ENCODE results near the gene ASF1B. TPM values are rescaled to one million over a fixed set of nuclear protein-coding genes. Genes with fewer than 3 reads are reported as not detected.
"Not testable (repeated sequence)": the region's sequence is repeated elsewhere in the genome, so short reads cannot be mapped to it uniquely, and the experiment has no call there.

ASF1B gene
- 1 to 10 TPM; 1.2 to 4.9 (median 3.0) TPM for total RNA-seq

GRCh38 chr19:14136509-14137281, at the start of gene ASF1B:
Gene ASF1B (minus strand): TSS chr19:14136589. CDS start chr19:14136456, 133 bp downstream.
- H3K36me3 ChIP-seq = no peaks in the 10 kb centered on the region
- peak within 1 kb of the TSS; percentile 91 to 99 (median 95) for H3K27ac ChIP-seq
- peak; percentile 97 to 98 for ATAC-seq (ENCODE audit: low FRiP score in 2 of 2)
- H3K4me1 ChIP-seq = peaks cover 39 to 47% (median 42%) of the 10 kb centered on the region in 4 donors
- H3K27me3 ChIP-seq = no peaks in the 10 kb centered on the region
- TF ChIP-seq POLR2A (IDR thresholded peaks at IDR 0.05) (peak in 2 of 4 donors; percentile 83 to 88), EP300 (IDR thresholded peaks at IDR 0.05) (peak in 1 of 4 donors; percentile 16), CTCF (IDR thresholded peaks at IDR 0.05) (peak; percentile 74 to 99 (median 94)), POLR2AphosphoS5 (IDR thresholded peaks at IDR 0.05) (peak in 1 of 2 donors; percentile 89)
- H3K4me3 ChIP-seq = peak within 1 kb of the TSS; percentile 52 to 89 (median 76)
- DNase-seq = peak; percentile 99
- no peaks in the 10 kb centered on the region for H3K9me3 ChIP-seq
- 0 to 2% methylated on average over 27 to 64 of the region's 78 CpGs for WGBS, 2 donors

GRCh38 chr19:14185691-14186090, 49.3 kb upstream of the ASF1B start:
- not testable (repeated sequence) for H3K27me3 ChIP-seq; H3K27ac ChIP-seq; H3K4me1 ChIP-seq; H3K9me3 ChIP-seq; H3K4me3 ChIP-seq; H3K36me3 ChIP-seq; DNase-seq; ATAC-seq (ENCODE audit: low FRiP score in 2 of 2)
- WGBS, 2 donors = 100% methylated on average over 1 of the region's 1 CpG

- ATAC-seq (ENCODE audit: low FRiP score in 2 of 2) = no peak
- H3K4me3 ChIP-seq = no peak overlapping the region
- no peaks in the 10 kb centered on the region for H3K4me1 ChIP-seq
- no peak for DNase-seq
- no peak overlapping the region for H3K27ac ChIP-seq
- H3K9me3 ChIP-seq = no peaks in the 10 kb centered on the region
- peaks cover 0 to 4% (median 0%) of the 10 kb centered on the region in 4 donors for H3K36me3 ChIP-seq
- no peak for TF ChIP-seq POLR2AphosphoS5 (IDR thresholded peaks at IDR 0.05)
- TF ChIP-seq POLR2A (IDR thresholded peaks at IDR 0.05) = no peak
- TF ChIP-seq CTCF (IDR thresholded peaks at IDR 0.05) = no peak
- no peak for TF ChIP-seq EP300 (IDR thresholded peaks at IDR 0.05)
- H3K27me3 ChIP-seq = no peaks in the 10 kb centered on the region
- WGBS, 2 donors = 94 to 98% methylated on average over 5 of the region's 5 CpGs
Observed at GRCh38 chr19:14185158-14185557, 48.8 kb upstream of the ASF1B start.

GRCh38 chr19:14183741-14184350, 47.5 kb upstream of the ASF1B start:
- H3K27me3 ChIP-seq = no peaks in the 10 kb centered on the region
- H3K4me1 ChIP-seq = no peaks in the 10 kb centered on the region
- peaks cover 0 to 4% (median 0%) of the 10 kb centered on the region in 4 donors for H3K36me3 ChIP-seq
- ATAC-seq (ENCODE audit: low FRiP score in 2 of 2) = peak in 1 of 2 donors; percentile 12
- DNase-seq = no peak
- no peak for TF ChIP-seq CTCF (IDR thresholded peaks at IDR 0.05)
- TF ChIP-seq EP300 (IDR thresholded peaks at IDR 0.05) = no peak
- TF ChIP-seq POLR2AphosphoS5 (IDR thresholded peaks at IDR 0.05) = no peak
- no peak for TF ChIP-seq POLR2A (IDR thresholded peaks at IDR 0.05)
- 68 to 81% methylated on average over 5 to 10 of the region's 14 CpGs for WGBS, 2 donors
- H3K27ac ChIP-seq = no peak overlapping the region
- H3K9me3 ChIP-seq = no peaks in the 10 kb centered on the region
- no peak overlapping the region for H3K4me3 ChIP-seq

- H3K27me3 ChIP-seq = no peaks in the 10 kb centered on the region
- TF ChIP-seq POLR2AphosphoS5 (IDR thresholded peaks at IDR 0.05) = no peak
- no peak for TF ChIP-seq EP300 (IDR thresholded peaks at IDR 0.05)
- no peak for TF ChIP-seq CTCF (IDR thresholded peaks at IDR 0.05)
- no peak for TF ChIP-seq POLR2A (IDR thresholded peaks at IDR 0.05)
- H3K9me3 ChIP-seq = no peaks in the 10 kb centered on the region
- WGBS, 2 donors = 90 to 91% methylated on average over 2 to 6 of the region's 8 CpGs
- peaks cover 0 to 5% (median under 1%) of the 10 kb centered on the region in 4 donors for H3K36me3 ChIP-seq
- H3K4me3 ChIP-seq = no peak overlapping the region
- no peaks in the 10 kb centered on the region for H3K4me1 ChIP-seq
- no peak for DNase-seq
- ATAC-seq (ENCODE audit: low FRiP score in 2 of 2) = no peak
- no peak overlapping the region for H3K27ac ChIP-seq
Observed at GRCh38 chr19:14182476-14182875, 46.1 kb upstream of the ASF1B start.

All from upper lobe of left lung (tissue), 6 donors.